Esophagus squamous epithelium (tissue), 4 donors: ENCODE data around the gene RBM5.

ENCODE experiments used
- POLR2A ChIP-seq, 4 donors: fragments of 450-650 bp; IDR thresholded peaks; one replicate each; pipeline ENCODE4 v1.6.1; 2017; ENCODE audit warnings: antibody characterized with exemption in 4 of 4, mild to moderate bottlenecking in 4 of 4, moderate library complexity in 3 of 4
- TF ChIP-seq, protein P1 (sequence below), 6 experiments: fragments of 450-650 bp in 4 of 6; fragments of 200-600 bp in 2 of 6; sonication (generic) in 2 of 6; IDR thresholded peaks; one replicate each; pipeline ENCODE4 v1.5.1; 2016 to 2019; ENCODE audit warnings: antibody characterized with exemption in 6 of 6, mild to moderate bottlenecking in 4 of 6, moderate library complexity in 4 of 6

GRCh38 chr3:50153782-50154475 is 65.2 kb downstream of the RBM5 start:
- TF ChIP-seq, protein P1, sequence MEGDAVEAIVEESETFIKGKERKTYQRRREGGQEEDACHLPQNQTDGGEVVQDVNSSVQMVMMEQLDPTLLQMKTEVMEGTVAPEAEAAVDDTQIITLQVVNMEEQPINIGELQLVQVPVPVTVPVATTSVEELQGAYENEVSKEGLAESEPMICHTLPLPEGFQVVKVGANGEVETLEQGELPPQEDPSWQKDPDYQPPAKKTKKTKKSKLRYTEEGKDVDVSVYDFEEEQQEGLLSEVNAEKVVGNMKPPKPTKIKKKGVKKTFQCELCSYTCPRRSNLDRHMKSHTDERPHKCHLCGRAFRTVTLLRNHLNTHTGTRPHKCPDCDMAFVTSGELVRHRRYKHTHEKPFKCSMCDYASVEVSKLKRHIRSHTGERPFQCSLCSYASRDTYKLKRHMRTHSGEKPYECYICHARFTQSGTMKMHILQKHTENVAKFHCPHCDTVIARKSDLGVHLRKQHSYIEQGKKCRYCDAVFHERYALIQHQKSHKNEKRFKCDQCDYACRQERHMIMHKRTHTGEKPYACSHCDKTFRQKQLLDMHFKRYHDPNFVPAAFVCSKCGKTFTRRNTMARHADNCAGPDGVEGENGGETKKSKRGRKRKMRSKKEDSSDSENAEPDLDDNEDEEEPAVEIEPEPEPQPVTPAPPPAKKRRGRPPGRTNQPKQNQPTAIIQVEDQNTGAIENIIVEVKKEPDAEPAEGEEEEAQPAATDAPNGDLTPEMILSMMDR (IDR thresholded peaks at IDR 0.05): no peak
- no peak for TF ChIP-seq POLR2A (IDR thresholded peaks at IDR 0.05)
